NCI-H524 treated with DMSO at 0.1 percent for 48 hours (cell line): ENCODE measurements around the gene STAT6.

Experiments
- DNase-seq: peaks from one replicate; lab custom pipeline; 2025; lab: John Stamatoyannopoulos, UW

Gene STAT6

GRCh38 chr12:57048423-57049118, 62.6 kb downstream of the STAT6 start:
- DNase-seq, result no peak

DNA sequence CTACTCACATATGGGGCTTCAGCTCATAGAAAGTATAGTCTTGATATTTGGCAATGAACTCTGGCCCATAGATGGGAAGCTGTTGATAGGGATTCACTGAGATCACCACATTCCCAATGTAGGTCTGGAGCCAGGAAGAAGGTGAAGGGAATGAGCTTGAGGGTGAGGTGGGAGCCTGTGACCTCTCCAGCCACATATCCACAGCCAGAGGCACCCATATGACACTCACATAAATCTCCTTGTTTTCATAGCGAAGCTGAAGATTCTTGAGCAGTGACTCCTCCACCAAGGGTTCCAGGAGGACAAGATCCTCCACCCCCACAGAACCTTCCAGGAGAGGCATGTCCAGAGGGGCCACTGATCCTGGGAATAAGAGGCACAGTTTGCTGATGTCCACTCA, 63.2 kb downstream of the STAT6 start:
- DNase-seq, result no peak

DNA sequence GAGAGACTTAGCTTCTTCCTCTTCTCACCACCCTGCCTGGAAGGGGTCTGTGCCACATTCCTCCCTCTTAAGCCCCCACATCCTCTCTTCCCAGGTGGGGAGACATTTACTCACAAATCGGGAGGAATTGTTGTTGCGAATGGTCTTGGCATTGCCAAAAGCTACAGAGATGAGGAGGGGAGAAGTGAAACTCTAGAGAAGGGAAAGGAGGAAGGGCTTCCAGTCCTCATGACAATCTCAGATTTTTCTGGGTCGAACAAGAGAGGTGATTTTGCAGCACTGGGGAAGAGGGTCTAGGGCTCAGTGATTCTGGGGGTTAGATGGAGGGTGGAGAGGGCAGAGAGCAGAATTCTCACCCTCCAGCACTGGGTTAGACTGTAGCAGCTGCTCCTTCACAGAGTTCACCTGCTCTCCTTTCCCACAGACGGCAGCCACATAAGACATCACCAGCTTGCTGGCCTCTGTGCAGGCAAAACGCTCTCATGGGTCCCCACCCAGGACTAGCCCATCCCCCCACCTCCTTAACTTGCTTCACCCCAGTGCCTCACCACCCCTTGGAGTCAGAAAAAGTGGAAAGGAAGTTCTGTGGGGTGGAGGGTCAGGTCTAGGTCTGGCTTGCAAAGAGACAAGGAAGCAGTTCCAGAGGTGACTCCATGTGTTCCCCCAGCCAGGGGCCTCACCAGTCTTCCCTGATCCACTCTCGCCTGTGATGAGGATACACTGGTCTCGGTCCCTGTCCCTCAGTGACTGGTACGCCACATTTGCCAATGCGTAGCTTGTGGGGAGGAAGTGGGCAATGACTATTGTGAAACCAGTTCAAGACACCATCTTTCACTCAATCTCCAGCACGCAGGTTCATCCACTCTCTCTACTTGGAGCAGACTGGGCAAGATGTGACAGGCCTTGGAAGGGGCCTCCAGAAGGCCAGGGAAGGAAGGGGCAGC, 63.9 kb downstream of the STAT6 start:
- no peak for DNase-seq

DNA sequence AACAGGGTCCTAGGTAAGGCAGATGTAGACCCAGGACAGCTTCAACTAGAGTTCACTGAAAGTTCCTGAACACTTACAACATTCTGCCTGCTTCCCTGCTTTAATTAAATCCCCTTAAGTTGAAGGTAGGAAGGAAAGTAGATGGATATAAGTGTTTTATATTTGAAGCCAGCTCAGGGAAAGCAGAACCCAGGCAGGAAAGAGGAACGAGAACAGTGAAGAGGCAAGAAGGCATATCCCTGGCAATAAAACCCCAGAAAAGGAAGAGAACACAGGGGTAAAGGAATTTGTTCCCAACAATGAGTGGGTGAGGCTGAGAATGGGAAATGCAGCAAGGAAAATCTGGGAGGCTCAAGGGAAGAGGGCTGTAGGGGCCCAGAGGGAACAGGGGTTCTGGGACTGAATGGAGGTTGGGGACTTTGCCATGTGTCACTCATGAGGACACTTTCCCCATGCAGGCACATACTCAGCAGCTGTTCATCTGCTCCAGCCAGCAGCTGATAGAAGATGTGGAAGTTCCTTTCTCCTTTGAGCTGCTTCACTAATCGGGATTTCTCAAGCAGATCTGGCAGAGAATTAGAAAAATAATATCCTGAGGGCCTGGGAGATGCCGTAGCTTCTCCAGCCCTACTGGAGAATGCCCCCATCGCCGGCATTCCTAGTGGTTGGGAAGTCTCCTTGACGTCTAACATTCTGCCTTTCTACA, 64.9 kb downstream of the STAT6 start:
- DNase-seq, result no peak
